ENCODE data around the gene KIAA1191.

- no peak for TF ChIP-seq ATF3 (IDR thresholded peaks at IDR 0.05; ENCODE audit: insufficient read depth, low read depth, low read length)
- TF ChIP-seq CHD2 (IDR thresholded peaks at IDR 0.05; ENCODE audit: low read length) = no peak
Measured at GRCh38 chr5:176317534-176318374, 43.8 kb downstream of the KIAA1191 start.
